Stimulated activated CD8-positive, alpha-beta memory T cell treated with anti-CD3 and anti-CD28 coated beads, Interleukin-15, amount 100 ng/mL, for 48 hours (primary cell): Measurements from ENCODE around the gene AFDN.

Experiments used
- DNase-seq, 2 donors: peaks; one replicate each; pipeline ENCODE4 v3.0.0-alpha.2; 2020; ENCODE audit warnings: low read depth in 2 of 2

AFDN gene

DNA sequence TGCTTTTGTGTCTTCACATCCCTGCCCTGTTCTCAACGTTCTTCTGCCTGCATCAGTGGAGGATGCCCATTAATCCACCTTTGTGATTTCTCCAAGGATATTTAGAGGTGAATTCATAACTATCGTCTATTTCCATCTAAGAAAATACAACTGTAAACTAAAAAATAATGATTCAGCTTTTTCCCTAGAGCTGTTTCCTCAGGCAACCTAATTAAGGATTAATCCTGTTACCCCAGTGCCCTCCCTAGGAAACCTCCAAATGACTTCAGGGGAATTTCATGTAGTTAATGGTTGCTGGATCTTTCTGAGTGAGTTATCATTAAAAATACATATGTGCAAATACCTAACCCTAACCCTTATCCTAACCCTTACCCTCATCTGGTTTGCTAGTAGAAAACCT lies 14.6 kb upstream of the AFDN start:
- no peak for DNase-seq

DNA sequence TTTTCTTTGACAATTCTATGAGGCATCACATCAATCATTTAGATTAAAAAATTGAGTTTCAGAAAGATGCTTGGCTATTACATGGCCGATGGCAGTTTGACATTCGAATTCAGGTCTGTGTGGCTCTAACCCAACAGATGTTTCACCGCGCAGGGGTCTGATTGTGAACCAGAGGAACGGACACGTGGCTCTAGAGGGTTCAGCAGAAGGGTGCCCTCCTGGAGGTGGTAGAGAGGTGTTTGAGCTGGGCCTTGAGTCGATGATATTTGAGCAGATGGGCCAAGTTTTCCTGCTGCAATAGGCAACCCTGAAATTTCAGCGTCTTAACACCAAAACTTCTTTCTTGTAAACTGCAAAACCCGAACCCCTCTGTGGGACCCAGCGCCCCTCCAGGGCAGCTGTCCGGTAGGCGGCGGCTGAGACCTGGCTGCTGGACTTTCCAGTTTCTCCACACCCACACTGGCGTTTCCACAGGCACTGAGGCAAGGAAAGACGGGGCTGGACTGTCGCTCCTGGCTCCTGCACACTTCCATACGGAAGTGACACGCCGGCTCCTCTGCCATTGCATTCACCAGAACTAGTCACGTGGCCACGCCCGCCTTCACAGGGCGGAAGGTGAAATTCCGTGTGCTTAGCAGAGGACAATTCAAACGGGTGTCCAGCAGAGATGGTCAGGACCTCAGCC lies 11.3 kb upstream of the AFDN start:
- DNase-seq: no peak

DNA sequence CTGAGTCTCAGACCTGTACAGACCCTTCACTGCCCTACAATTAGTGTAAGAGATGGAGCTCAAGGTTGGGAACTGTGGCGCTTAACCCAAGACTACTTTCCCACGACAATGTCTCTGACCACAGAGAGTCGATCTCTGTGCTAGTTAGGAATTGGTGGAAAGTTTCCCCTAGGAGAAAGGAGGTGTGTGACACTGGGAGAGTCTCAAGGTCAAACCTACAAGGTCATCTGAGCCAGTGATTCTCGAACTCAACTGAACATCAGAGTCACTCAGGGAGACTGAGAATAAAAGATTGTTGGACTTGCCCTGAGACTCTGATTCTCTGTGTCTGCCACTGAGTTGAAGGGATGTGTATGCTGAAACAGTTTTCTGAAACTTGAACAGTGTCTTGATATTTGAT lies 9.7 kb upstream of the AFDN start:
- no peak for DNase-seq

DNA sequence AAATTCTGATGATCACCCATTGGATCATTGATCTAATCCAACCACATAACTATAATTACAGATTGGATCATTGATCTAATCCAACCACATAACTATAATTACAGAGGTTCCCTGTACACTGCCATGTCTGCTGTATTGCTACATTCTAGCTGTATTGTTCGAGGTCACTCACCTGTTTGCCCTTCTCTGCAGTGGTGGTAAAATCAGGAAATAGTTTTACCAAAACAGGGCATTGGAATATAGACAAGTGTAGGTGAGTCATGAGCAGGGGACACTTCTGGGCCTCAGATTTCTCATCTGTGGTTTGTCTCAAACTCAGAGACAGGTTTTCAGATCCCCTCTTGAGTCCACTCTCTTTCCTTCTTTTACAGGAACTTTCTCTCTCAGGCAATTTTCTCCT lies 9.0 kb upstream of the AFDN start:
- no peak for DNase-seq

DNA sequence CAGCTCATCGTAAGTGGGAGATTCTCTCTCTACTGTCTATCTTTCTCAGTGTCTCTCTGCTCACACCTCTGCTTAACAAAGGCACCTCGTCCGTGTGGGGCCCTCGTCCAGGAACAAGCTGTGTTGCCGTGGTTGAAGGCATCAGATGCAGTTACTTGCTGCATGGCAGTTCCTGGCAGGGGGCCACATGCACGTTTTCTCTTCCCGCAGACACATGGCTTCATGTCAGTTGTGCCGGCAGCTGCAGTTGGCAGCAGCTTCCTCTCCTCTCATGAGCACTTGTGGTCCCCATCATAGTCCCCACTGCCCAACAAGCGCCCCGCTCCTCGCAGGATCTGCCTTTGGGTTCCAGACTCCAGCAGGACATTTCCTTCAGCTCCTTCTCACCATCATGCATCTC lies 7.1 kb upstream of the AFDN start:
- DNase-seq: no peak

DNA sequence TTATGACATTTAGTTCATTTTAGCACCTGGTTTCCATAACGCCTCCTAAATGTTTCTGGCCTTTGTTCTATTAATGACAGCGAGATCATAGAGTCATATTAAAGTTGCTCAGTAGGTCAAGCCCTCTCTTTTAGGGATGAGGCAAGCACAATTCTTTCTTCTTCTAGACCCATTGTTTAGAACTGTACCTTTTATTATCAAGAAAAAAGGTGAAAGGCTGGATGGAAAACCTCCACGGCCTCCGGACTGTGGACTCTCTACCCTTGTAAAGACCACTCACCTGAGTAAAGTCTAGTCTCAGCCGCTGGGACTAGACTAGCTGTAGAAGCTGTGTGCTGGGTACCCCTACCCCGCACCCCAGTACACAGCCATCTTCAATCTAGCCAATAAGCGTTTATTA lies 6.0 kb upstream of the AFDN start:
- DNase-seq: no peak

DNA sequence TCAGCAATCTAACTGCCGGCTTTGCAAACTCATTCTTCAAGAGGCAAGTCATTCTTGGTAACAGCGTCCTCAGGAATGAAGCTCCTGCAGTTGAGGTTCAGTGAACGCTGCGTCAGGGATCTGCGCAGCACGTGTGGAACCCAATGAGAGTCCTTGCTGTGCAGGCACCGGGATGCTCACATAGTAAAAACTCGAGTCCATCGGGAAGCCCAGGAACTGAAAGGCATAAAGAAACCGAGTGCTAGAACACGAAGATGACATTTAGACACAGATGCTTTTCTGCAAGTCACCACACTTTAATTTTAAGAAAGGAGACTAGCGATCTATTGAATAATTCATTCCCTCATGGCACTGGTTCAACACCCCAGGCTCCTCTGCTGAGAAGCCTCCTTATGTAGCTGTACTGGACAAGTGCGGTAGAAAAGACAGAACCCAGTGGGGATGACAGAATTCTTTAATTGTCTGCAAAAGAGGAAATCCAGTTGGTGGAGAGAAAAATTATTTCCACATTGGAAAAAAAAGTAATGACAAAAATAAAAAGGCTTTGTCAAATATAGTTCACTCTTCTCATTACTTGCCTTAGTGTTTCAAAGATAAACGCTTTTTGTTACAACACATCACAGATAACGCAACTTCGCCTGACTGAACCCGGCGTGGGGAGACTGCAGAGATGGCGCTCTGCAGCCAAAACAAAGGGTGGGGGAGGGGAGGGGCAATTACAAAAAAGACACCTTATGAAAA lies 1.9 kb upstream of the AFDN start:
- DNase-seq: no peak

DNA sequence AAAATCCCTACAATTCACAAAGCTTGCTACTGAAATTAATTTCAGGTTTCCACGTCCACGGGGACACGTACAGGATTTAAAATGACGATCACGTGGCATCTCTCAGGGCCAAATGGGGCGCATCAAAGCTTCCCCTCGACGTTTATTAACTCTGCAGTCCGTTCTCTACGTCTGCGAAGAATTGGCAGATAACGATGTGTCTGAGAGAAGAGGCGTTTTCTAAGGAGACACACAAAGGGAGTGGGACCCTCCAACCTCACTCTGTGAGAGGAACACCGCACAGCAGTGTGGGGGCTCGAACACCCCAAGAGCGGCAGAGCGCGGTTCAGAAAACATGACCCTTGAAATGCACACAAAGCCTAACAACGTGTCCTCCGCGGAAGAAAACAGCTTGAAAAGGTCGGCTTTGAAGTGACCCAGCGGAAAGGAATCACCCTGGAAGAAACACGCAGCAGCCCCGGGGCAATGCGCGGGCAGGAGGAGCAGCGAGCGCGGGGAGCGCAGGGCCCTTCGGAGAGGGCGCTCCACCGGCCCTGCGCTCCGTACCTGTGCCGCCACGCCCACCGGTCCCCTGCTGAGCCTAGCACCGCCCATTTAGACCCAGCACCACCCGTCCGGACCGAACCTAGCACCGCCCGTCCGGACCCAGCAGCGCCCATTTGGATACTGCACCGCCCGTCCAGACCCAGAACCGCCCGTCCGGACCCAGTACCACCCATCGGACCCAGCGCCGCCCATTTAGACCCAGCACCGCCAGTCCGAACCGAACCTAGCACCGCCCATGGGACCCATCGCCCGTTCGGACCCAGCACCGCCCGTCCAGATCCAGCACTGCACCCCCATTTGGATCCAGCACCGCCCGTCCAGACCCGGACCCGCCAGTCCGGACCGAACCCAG lies 1.1 kb upstream of the AFDN start:
- DNase-seq: no peak

DNA sequence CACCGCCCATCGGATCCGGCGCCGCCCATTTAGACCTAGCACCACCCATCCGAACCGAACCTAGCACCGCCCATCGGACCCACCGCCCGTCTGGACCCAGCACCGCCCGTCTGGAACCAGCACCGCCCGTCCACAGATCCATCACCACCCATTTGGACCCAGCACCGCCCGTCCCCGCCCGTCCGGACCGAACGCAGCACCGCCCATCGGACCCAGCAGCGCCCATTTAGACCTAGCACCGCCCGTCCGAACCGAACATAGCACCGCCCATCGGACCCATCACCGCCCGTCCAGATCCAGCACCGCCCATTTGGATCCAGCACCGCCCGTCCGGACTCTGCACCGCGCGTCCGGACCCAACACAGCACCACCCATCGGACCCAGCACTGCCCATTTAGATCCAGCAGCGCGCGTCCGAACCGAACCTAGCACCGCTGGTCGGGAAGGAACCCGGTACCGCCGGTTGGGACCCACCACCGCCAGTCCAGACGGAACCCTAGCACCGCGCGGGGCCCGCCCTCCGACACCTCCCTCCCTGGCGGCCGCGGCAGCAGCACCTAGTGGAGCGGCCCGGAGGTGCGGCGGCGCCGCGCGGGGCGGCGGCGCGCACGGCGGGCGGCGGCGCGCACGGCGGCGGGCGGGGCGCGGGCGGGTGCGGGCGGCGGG lies 348 bp upstream of the AFDN start:
- DNase-seq: peak; percentile 25 to 34

DNA sequence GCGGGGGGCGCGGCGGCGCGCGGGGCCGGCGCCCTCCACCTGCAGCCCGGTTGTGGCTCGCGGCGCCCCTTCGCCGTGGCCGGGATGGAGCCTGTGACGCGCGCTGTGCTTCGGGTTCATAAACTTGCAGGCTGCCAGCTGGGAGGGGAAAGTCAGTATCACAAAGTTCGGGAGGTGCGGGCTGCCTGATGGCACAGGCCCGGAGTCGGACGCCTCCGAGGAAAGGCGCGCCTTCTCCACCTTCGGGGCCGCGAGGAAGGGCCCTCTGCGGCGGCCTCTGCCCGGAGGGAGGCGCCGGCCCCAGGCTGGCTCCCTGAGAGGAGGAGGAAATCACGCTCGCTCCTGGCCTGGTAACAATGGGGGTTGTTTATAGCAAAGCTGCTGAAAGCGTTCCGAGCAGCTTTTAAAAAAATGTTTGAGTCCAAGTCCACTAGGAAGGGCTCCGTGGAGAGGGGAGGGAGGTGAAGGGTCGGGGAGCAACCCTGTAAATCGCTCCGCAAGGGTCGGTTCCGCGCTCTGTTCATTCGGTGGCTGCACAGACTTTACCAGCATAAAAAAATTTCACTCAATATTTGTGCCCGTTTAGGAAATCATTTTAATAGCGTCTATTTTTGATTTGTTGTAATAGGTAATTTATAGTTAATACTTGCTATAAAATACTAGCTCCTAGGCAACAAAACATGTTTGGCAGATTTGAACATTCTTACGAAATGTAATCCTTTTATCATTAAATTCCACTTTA lies 1.0 kb downstream of the AFDN start:
- peak in 1 of 2 donors; percentile 4 for DNase-seq

DNA sequence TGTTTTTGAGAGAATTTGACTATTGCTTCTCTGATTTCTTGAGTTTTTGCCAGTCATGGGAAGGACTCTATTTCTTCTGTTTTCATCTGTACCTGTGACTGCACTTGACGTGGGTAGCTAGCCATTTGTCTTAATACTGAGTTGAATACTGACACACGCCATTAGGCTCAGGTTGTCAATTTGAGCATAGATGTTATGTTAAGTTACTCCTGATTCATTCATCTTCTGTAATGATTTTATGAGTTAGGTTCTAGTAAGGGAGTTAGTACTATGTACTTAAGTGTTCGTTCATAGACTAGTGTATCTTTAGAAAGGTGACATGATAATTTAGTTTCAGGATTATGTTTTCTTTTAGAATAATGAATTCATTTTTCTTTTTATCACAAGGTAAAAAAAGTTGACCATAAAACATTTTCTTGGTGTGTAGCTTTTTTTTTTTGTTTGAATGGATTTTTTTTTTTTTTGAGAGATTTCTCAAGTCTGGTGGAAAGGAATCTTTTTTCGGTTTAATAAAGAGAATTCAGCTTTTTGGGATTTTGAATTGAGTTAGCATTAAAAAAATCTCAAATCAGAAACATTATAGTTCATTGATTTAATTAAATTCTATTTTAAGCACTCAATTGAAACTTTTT lies 1.7 kb downstream of the AFDN start:
- DNase-seq: no peak

DNA sequence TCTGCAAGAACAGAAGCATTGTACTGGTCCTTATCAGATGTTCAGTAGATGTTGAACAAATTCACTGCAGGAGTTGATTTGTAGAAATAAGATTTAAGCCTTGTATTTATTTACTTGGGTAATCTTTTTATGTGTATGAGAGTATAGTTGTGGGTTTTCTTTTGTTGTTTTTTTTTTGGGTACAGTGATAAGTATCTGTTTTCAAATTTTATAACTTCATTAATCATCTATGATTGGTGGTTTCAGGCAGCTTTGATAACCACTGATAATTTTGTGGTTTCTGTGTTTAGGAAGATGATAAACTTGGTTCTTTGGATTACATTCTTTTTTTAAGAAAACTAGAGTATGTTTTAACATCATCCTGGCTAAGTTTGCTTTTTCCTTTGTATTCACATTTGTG lies 2.8 kb downstream of the AFDN start:
- DNase-seq: no peak

DNA sequence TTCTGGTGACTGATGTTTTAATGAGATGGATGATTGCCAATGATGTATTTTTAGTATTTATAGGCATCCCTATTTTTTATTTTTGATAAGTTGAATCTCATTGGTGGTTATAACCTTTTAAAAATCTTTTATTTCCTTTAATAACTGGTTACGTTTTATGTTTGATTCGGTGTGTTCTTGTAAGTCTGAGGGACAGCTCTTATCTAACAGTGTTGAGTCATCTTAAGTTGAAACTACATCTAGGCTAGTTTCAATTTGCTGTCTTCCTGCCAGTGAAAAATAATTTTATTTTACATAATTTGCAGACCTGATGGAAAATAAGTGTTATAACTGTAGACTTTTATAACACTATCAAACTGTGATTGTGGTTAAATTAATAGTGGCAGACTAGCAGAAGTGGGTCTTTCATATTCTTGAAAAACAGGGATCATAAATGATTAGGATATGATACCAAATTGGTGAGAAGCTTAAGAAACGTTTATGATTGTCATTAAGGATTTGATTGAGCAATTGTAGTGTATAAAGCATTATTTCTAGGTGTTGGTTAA lies 4.6 kb downstream of the AFDN start:
- no peak for DNase-seq

DNA sequence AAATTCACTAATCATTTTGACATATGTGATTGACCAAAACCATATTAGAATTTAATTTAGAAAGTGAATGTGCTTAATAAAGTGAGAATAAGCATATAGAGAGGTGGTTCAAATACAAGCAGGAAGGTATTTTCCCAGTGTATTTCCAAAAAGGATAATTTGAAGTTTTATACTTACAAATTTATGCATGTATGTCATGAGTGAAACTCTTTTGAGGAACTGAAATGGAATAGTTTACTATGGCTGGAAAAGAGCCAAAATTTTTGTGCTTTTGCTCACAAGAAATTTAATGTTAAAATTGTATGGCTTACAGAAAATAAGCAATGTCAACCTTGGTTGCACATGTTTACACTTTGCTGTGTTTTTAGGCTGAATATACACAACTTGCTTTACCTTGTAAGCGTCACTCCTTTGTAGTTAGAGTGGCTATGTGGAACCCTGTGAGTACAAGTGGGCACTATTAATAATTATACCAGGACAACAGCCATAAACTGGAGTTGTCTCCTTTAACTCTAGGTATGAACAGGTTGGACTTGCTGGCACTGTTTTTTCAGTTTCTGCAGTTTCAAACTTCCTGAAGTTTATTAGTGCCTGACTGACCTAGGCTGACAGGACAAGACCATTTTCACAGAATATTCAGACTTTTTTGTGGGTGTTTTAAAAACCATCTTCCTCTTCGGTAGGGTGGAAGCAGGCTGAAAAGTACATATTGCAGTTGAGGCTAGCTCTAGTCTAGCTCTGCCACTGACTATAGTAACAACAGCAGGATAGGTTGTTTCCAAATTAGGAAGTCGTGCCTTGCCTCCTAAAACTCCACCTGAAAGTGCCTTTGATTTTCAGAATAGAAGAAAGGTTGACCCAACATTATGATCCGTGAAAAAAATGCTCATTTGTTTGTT lies 6.0 kb downstream of the AFDN start:
- DNase-seq: no peak

DNA sequence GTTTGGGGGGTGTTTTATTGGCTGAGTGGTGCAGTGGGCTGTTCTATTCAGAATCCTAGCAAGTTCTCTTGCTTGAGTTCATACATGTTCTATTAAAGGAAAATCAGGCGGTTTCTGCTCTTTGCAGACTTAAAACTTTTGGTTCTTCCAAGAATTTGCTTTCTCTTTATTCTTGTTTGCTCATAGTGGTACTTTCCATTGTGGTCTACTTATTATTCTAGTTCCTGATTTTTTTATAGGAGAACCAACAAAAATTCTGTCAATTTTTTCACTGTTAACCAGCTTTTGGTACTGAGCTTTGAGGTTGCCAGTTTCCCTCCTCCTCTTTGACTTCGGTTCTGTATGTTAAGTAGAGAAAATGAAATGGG lies 6.7 kb downstream of the AFDN start:
- DNase-seq: no peak

DNA sequence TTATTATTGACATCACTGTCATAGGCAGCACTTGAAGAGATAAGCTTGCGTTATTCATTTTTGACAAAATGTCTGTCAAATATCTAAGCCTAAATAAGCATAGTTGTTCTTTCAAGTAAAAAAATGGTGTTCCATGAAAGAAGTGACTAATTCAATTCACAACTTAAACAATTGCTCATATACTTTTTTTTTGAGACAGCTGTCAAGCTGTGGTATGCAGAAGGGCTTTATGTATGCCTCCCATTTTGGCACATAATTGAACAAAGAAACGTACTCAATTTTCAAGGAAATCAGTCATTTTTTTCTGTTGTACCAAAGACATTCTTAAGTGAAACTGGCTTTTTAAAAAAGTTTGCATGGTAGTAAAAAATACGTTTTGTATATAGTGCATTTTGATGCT lies 8.5 kb downstream of the AFDN start:
- no peak for DNase-seq

DNA sequence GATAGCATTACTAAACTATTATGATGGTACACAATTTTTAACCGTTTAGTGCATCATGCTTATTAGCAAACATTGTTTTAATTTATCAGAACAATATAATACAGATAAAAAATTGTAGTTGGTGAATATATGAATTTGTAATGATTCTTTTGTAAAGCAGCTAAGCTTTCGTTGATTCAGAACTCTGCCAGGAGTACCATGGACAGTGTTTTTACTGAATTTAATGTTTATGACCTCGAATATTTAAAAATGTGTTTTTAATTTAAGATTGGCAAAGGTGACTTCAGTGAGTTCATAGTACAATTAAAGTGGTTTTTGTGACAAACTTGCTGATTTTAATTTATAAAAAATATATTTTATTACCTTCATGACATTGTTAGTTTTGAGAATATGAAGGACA lies 10.0 kb downstream of the AFDN start:
- DNase-seq: no peak

DNA sequence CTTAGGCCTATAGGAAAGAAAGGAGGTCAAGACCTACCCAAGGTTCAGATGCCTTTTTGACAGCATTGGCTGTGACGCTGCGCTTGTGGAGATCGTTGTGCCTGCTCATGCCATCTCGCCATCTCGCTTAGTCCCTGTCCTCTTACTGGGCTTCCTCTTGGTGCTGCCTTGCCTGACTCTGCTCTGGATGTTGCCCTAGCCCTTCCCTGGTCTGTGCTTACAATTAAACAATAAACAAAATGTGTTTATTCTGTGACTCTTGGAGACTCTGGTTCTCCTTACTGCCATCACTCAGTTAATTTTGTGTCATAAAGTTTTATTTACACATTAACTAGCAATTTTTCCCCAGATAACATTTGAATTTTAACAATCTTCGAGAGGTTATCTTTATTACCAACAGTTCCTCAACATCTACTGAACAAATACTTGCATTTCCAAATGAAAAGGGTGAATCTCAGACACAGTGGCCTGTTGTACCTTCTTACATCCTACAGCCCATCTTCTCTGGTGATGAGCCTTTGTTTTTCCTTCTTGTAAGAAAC lies 11.6 kb downstream of the AFDN start:
- DNase-seq: no peak

DNA sequence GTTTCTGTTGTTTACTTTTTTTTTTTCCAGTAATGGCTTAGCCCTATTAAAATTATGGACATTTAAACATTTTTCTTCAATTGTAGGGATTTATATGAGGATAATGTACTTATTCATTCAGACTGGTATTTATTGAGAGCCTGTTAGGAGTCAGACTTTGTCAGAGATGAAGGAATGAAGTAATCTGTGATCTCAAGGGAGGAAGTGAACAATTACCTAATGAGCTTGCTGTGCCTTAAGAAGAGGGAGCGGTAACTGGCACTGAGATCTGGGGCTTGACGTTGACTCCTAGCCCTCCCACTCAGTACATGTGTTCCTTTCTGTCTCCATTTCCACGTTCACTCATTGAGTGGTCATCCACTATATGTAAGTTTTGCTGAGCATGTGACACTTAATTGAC lies 12.6 kb downstream of the AFDN start:
- no peak for DNase-seq
